Mesodermal cell (in vitro differentiated cells): ENCODE measurements around the gene PROM1.

Experiments used
- H3K27ac ChIP-seq: 2 replicates; pipeline ENCODE4 v1.7.0; 2013; ENCODE audit warnings: mild to moderate bottlenecking, low read depth, low read length, moderate library complexity; ENCODE audit not compliant: severe bottlenecking
- H3K36me3 ChIP-seq: 2 replicates; pipeline ENCODE4 v1.7.1; 2013; ENCODE audit warnings: mild to moderate bottlenecking, low read length, moderate library complexity; ENCODE audit not compliant: control insufficient read depth, insufficient read depth
- H3K4me1 ChIP-seq: one replicate; pipeline ENCODE4 v1.7.1; 2013; ENCODE audit warnings: mild to moderate bottlenecking, low read length; ENCODE audit not compliant: insufficient read depth, control insufficient read depth, poor library complexity, severe bottlenecking
- H3K4me3 ChIP-seq: 2 replicates; pipeline ENCODE4 v1.7.0; 2013; ENCODE audit warnings: low read length, control low read depth, mild to moderate bottlenecking; ENCODE audit not compliant: insufficient read depth, poor library complexity, severe bottlenecking; ENCODE audit errors: extremely low read depth
- H3K9me3 ChIP-seq: 2 replicates; pipeline ENCODE4 v1.7.1; 2013; ENCODE audit warnings: mild to moderate bottlenecking, low read length, moderate library complexity; ENCODE audit not compliant: control insufficient read depth
- WGBS, 2 experiments: methylation state at CpG; one replicate each; pipeline ENCODE4 v1.1.5; 2013; ENCODE audit warnings: missing lambda C conversion rate in 2 of 2; ENCODE audit not compliant: insufficient coverage in 2 of 2; 5-methylcytosine and 5-hydroxymethylcytosine counted together

Gene PROM1

GRCh38 chr4:16110199-16110598 lies 26.4 kb upstream of the PROM1 start:
- no peaks in the 10 kb centered on the region for H3K9me3 ChIP-seq
- H3K36me3 ChIP-seq, result no peaks in the 10 kb centered on the region
- H3K4me3 ChIP-seq, result no peak overlapping the region
- no peak overlapping the region for H3K27ac ChIP-seq
- H3K4me1 ChIP-seq, result no peaks in the 10 kb centered on the region

DNA sequence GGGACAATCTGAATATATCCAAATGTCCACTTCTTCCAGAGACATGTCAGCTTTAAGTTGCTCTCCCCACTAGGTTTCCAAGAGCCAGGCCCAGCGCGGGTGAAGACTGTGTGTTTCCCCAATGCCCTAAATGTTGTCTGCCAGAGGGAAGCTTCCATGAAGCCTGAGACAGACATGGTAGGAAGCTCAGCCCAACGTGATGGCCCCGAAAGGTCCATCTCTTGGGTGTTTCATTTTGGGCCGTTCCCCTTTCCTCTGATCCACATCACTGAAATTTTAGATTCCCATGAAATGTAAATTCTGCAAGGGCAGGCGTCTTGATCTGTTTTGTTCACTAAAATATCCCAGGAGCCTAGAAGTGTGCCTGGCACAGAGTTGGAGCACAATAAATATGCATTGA lies 25.4 kb upstream of the PROM1 start:
- Histone ChIP-seq H3K9me3 (no peaks in the 10 kb centered on the region), H3K27ac (no peak overlapping the region), H3K4me3 (no peak overlapping the region), H3K36me3 (no peaks in the 10 kb centered on the region), H3K4me1 (no peaks in the 10 kb centered on the region)
- 95 to 98% methylated on average over 6 of the region's 6 CpGs for WGBS, 2 experiments

- WGBS, 2 experiments, result 80 to 86% methylated on average over 1 to 2 of the region's 6 CpGs
These were observed 23.1 kb upstream of the PROM1 start for GRCh38 chr4:16106956-16107355.

DNA sequence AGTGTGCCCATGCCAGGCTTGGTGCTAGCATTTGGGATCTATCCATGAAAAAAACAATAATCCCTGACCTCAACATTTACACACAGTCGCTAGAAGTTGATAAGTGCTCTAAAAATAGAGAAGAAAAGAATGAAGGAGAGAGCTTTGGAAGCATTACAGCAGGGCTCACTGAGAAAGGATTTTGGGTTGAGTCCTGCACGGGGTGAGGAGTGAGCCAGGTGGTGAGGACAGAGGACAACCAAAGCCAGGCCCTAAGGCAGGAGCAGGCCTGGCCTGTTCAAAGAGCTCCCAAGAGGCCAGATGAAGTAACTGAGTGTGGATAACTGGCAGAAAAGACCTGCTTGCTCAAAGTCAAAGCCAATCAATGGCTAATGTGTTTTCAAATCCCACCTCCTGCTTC lies 20.7 kb upstream of the PROM1 start:
- WGBS, 2 experiments, result 70 to 75% methylated on average over 1 of the region's 2 CpGs
- Histone ChIP-seq H3K4me1 (no peaks in the 10 kb centered on the region), H3K36me3 (no peaks in the 10 kb centered on the region), H3K9me3 (no peaks in the 10 kb centered on the region), H3K4me3 (no peak overlapping the region), H3K27ac (no peak overlapping the region)

More at GRCh38 chr4:16106956-16107355, 23.1 kb upstream of the PROM1 start:
- Histone ChIP-seq H3K9me3 (no peaks in the 10 kb centered on the region), H3K27ac (no peak overlapping the region), H3K4me1 (no peaks in the 10 kb centered on the region), H3K4me3 (no peak overlapping the region), H3K36me3 (no peaks in the 10 kb centered on the region)

DNA sequence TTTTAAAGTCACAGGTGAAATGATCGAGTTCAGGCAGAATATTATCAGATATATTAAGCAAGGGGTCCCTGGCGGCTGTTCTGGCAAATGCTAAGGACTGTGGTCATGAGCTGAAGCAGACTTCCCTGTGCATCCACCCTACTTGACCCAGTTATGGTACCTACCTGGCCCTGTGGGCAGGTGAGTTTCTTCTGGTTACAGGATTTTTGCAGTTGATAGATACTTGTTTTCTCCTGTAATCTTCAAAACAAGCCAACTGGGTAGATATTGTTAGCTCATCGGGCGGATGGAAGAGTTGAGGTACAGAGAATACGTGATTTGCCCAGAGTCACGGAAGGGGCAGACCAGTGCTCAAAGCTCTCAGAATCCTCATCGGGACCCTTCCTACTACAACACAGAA lies 18.5 kb upstream of the PROM1 start:
- Histone ChIP-seq H3K4me3 (no peak overlapping the region), H3K27ac (no peak overlapping the region), H3K9me3 (no peaks in the 10 kb centered on the region), H3K4me1 (no peaks in the 10 kb centered on the region), H3K36me3 (no peaks in the 10 kb centered on the region)
- WGBS, 2 experiments, result 93 to 95% methylated on average over 2 to 4 of the region's 7 CpGs

GRCh38 chr4:16100833-16101232 lies 17.0 kb upstream of the PROM1 start:
- Histone ChIP-seq H3K27ac (no peak overlapping the region), H3K36me3 (no peaks in the 10 kb centered on the region), H3K4me3 (no peak overlapping the region), H3K9me3 (no peaks in the 10 kb centered on the region), H3K4me1 (no peaks in the 10 kb centered on the region)
- 100% methylated on average over 1 of the region's 1 CpG; no CpG with 5 or more reads in 1 of the 2 experiments for WGBS, 2 experiments

DNA sequence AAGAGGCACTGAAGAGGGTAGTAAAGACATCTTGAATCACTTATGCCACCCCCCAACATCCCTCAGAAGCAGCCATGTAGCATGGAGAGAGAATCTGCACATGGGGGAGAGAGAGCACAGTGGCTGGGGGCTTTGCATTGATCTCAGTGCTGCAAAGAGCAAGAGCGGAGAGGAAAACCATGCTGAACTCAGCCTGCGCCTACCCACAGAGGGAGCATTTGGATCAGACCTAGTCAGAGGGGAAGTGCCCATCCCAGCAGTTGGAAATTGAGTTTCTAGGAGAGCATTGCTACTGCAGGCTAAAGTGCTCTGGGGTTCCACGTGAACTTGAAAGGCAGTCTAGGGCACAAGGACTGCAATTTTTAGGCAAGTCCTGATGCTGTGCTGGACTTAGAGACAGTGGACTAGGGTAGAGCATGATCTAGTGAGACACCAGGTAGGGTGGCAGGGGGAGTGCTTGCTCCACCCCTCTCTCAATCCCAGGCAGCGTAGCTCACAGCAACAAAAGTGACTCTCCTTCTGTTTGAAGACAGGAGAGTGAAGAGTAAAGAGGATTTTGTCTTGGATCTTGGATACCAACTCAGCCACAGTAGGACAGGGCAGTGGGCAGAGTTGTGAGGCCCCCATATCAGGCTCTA lies 9.0 kb upstream of the PROM1 start:
- 82 to 84% methylated on average over 2 to 3 of the region's 4 CpGs for WGBS, 2 experiments
- no peak overlapping the region for H3K27ac ChIP-seq
- H3K9me3 ChIP-seq, result no peaks in the 10 kb centered on the region
- peaks cover 9% of the 10 kb centered on the region for H3K4me1 ChIP-seq
- H3K4me3 ChIP-seq, result no peak overlapping the region
- no peaks in the 10 kb centered on the region for H3K36me3 ChIP-seq

- 100% methylated on average over 1 of the region's 2 CpGs; no CpG with 5 or more reads in 1 of the 2 experiments for whole genome bisulfite sequencing, 2 experiments
- no peaks in the 10 kb centered on the region for H3K9me3 ChIP-seq
- H3K27ac ChIP-seq, result no peak overlapping the region
- peaks cover 24% of the 10 kb centered on the region for H3K4me1 ChIP-seq
- H3K4me3 ChIP-seq, result no peak overlapping the region
- H3K36me3 ChIP-seq, result no peaks in the 10 kb centered on the region
These were observed 6.4 kb upstream of the PROM1 start for GRCh38 chr4:16090096-16090705.

GRCh38 chr4:16089156-16089555 lies 5.3 kb upstream of the PROM1 start:
- peaks cover 20% of the 10 kb centered on the region for H3K4me1 ChIP-seq
- no peaks in the 10 kb centered on the region for H3K36me3 ChIP-seq
- H3K27ac ChIP-seq, result no peak overlapping the region
- no peak overlapping the region for H3K4me3 ChIP-seq
- WGBS, 2 experiments, result 100% methylated on average over 1 of the region's 3 CpGs; no CpG with 5 or more reads in 1 of the 2 experiments
- H3K9me3 ChIP-seq, result no peaks in the 10 kb centered on the region

- Histone ChIP-seq H3K36me3 (no peaks in the 10 kb centered on the region), H3K4me3 (no peak overlapping the region), H3K27ac (no peak overlapping the region), H3K9me3 (no peaks in the 10 kb centered on the region), H3K4me1 (peaks cover 20% of the 10 kb centered on the region)
- WGBS, 2 experiments, result 100% methylated on average over 1 of the region's 2 CpGs
These were observed 4.8 kb upstream of the PROM1 start for GRCh38 chr4:16088601-16089000.

DNA sequence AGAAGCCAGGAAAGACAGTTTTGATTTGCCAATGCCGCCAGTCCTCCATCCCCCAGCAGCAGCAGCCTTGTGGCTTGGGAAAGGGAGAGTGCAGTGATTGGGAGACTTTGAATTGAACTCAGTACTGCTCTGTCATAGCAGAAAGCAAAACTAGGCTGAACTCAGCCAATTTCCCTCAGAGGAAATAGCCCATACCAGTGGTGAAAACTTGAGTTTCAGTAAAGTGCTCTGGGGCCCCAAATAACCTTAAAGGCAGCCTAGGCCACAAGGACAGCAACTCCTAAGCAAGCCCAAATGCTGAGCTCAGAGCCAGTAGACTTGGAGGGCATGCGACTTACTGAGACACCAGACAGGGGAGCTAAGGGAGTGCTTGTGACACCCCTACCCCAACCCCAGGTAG lies 2.0 kb upstream of the PROM1 start:
- H3K4me1 ChIP-seq, result peaks cover 22% of the 10 kb centered on the region
- H3K27ac ChIP-seq, result no peak overlapping the region
- H3K4me3 ChIP-seq, result no peak overlapping the region
- 88 to 100% methylated on average over 1 of the region's 2 CpGs for WGBS, 2 experiments
- no peaks in the 10 kb centered on the region for H3K9me3 ChIP-seq
- H3K36me3 ChIP-seq, result no peaks in the 10 kb centered on the region
